ENCODE measurements around the gene AGPAT4.

Gene AGPAT4

DNA sequence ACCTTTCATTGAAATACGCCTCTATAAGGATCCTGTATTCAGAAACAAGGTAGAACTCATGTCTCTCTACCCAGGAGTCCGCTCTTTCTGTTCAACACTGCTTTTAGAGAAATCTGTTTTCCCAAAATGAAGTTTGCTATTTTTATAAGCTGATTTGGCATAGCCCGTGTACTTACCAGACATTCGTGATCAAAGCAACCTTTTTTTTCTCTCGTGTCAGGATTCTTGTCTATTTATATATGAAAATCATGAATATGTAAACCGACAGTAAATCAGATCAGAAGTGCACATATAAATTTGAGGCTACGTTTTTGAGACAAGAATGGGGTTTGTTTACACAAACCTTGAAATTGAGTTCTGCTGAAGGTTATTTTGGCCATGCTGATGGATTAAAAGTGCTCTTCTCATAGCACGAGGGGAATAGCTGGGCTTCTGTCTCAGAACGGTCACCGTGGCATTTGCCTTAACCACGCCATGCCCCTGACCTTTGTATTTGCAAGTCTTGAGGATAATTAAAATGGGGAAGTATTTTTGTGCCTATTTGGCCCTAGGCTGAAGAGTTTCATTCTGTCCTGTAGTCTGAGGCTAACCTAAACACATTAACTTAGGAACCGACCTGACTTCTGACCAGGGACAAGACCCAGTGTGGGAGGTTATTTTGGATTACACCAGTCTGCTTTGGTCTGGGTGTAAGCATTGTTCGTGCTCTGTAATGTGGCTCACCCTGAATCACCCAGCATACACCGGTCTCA, 163.7 kb downstream of the AGPAT4 start:
- DNase-seq (ENCODE audit: low read depth), result no peak

GRCh38 chr6:161109366-161109765, 164.5 kb downstream of the AGPAT4 start:
- no peak for DNase-seq (ENCODE audit: low read depth)

GRCh38 chr6:161108916-161109315, 164.9 kb downstream of the AGPAT4 start:
- DNase-seq (ENCODE audit: low read depth), result no peak

- DNase-seq (ENCODE audit: low read depth), result no peak
These were observed 165.8 kb downstream of the AGPAT4 start for GRCh38 chr6:161107779-161108730.

- DNase-seq (ENCODE audit: low read depth), result no peak
These were observed 168.5 kb downstream of the AGPAT4 start for GRCh38 chr6:161105408-161105807.

GRCh38 chr6:161104966-161105365, 168.9 kb downstream of the AGPAT4 start:
- no peak for DNase-seq (ENCODE audit: low read depth)

GRCh38 chr6:161103475-161103874, 170.4 kb downstream of the AGPAT4 start:
- DNase-seq (ENCODE audit: low read depth), result no peak

GRCh38 chr6:161101517-161101916, 172.3 kb downstream of the AGPAT4 start:
- DNase-seq (ENCODE audit: low read depth), result no peak

GRCh38 chr6:161100072-161100471, 173.8 kb downstream of the AGPAT4 start:
- DNase-seq (ENCODE audit: low read depth), result no peak

GRCh38 chr6:161095916-161096315, 177.9 kb downstream of the AGPAT4 start:
- DNase-seq (ENCODE audit: low read depth), result no peak

GRCh38 chr6:161094955-161095354, 178.9 kb downstream of the AGPAT4 start:
- no peak for DNase-seq (ENCODE audit: low read depth)

- DNase-seq (ENCODE audit: low read depth), result no peak
These were observed 181.7 kb downstream of the AGPAT4 start for GRCh38 chr6:161091972-161092701.

DNA sequence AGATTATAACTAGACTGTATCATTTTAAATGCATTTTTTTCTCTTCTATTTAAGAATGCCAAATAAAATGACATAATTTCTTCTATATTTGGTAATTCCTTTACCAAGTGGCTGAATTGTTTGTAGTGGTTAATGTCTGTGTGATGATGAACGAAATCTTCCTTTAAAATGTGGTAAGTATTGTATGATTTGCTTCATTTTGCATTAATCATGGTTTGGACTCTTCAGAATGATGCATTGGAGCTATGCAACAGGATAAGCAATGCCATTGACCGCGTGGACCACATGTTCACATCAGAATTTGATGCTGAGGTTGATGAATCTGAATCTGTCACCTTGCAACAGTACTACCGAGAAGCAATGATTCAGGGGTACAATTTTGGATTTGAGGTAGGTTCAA, 182.7 kb downstream of the AGPAT4 start:
- DNase-seq (ENCODE audit: low read depth), result no peak

DNA sequence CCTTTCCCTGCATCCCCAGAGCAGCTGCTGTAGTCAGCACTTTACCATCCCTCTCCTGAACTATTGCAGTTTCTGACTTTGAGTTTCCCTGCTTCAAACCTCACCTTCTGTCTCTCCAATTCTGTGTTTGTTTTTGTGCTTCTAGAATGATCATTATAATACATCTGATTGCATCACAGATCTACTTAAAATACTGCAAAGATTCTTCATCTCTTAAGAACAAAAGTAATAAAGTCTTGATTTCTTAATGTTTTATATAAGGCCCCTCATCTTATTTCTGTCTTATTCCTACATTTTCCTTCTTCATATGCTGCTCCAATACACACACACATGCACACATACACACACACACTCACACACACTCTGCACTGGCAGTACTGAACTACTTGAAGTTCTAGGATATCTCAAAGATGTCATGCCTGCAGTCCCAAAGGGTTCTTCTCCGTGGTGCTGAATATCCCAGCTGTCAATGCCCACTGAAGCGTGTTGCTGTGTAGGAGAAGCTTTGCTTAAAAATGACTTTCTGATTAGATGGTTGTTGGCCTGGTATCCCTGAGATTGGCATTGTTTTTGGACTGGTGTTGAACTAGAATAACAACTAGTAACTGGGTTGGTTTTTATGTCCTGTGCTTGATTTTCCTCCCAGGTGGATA, 185.1 kb downstream of the AGPAT4 start:
- no peak for DNase-seq (ENCODE audit: low read depth)

DNA sequence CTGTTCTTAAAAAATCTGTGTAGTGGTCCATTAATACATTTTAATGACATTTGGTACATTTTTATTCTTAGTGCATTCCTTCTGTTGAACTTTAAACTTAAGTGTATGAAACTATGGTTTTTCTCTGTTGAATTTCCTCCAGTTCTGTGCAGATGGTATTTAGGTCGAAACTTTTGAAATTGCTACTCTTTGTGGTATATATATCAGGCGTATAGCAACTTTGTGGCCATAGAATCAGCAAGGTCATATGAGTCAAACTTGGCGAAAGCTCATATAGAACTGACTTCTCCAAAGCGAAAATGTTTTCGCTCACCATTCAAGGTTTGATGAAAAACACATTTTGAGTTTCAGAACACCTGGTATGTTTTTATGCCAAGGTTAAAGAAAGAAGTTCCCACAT, 188.6 kb downstream of the AGPAT4 start:
- DNase-seq (ENCODE audit: low read depth), result no peak

DNA sequence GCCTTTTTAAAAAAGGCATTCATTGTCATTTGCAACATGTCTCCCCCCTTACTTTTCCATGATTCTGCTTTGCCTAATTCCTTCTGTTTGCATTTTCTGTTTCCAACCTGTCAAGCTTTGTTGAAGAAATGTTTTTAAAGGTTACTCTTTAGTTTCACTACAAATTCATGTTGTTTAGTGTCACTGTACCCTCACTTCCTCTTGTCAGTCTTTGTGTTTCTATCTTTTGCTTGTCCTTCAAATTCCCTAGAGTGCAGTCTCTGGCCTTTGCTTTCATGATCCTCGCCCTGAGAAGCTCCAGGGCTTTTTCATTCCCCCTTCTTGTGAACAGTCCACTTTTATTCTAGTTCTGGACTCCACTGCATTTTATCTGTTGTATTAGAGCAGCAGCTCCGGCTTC, 191.6 kb downstream of the AGPAT4 start:
- no peak for DNase-seq (ENCODE audit: low read depth)

GRCh38 chr6:161080263-161080970, 193.4 kb downstream of the AGPAT4 start:
- DNase-seq (ENCODE audit: low read depth), result no peak

All from stimulated activated CD4-positive, alpha-beta T cell treated with anti-CD3 and anti-CD28 coated beads, Interleukin-2, amount 100 ng/mL, for 4 hours (primary cell).